CD14-positive monocyte (primary cell): ENCODE data around the gene AFAP1L1. TPM values are rescaled to one million over a fixed set of nuclear protein-coding genes. Genes with fewer than 3 reads are reported as not detected.

Experiments
- DNase-seq, 3 donors: peaks; one replicate each; pipeline ENCODE4 v3.0.0-alpha.2; 2011 to 2022
- H2AFZ ChIP-seq: 2 replicates; pipeline ENCODE4 v1.6.0; 2012; ENCODE audit warnings: mild to moderate bottlenecking, low read depth, low read length, inconsistent platforms; ENCODE audit not compliant: insufficient read depth, poor library complexity, severe bottlenecking
- H3K27ac ChIP-seq, 2 donors: 1 replicate in 1 of 2; 2 replicates in 1 of 2; pipeline ENCODE4 v1.5.1; 2012 to 2013; ENCODE audit warnings: low read length in 2 of 2, control low read depth in 1 of 2, inconsistent platforms in 1 of 2, low read depth in 1 of 2, mild to moderate bottlenecking in 1 of 2
- H3K27me3 ChIP-seq, 2 donors: one replicate each; pipeline versions ENCODE4 v1.6.0 to v1.6.1; 2011 to 2013; ENCODE audit warnings: low read length in 2 of 2; ENCODE audit not compliant: control insufficient read depth in 2 of 2, insufficient read depth in 2 of 2
- H3K36me3 ChIP-seq, 2 donors: replicated peaks in 1 of 2; 1 replicate in 1 of 2; 2 replicates in 1 of 2; pipeline versions ENCODE4 v1.5.1 to v1.6.1; 2012 to 2013; ENCODE audit warnings: low read length in 2 of 2, control low read depth in 1 of 2, inconsistent platforms in 1 of 2, mild to moderate bottlenecking in 1 of 2; ENCODE audit not compliant: insufficient read depth in 2 of 2, control insufficient read depth in 1 of 2
- H3K4me1 ChIP-seq, 2 donors: 1 replicate in 1 of 2; 2 replicates in 1 of 2; pipeline versions ENCODE4 v1.5.1 to v1.6.1; 2012 to 2013; ENCODE audit warnings: low read length in 2 of 2, control low read depth in 1 of 2, inconsistent platforms in 1 of 2, mild to moderate bottlenecking in 1 of 2, moderate library complexity in 1 of 2; ENCODE audit not compliant: insufficient read depth in 2 of 2, control insufficient read depth in 1 of 2
- H3K4me2 ChIP-seq: replicated peaks from 2 replicates; pipeline ENCODE3; 2012; ENCODE audit warnings: low read length, moderate library complexity, mild to moderate bottlenecking; ENCODE audit not compliant: poor library complexity, severe bottlenecking; ENCODE audit errors: extremely low read depth
- H3K4me3 ChIP-seq, 3 experiments: fragments of 200-600 bp in 1 of 3; sonication (generic) in 1 of 3; replicated peaks in 1 of 3; 1 replicate in 2 of 3; 2 replicates in 1 of 3; pipeline ENCODE4 v1.5.1; 2011 to 2013; ENCODE audit warnings: low read length in 3 of 3, mild to moderate bottlenecking in 3 of 3, control low read depth in 2 of 3, low read depth in 2 of 3, inconsistent platforms in 1 of 3, moderate library complexity in 1 of 3
- H3K79me2 ChIP-seq: 2 replicates; pipeline ENCODE4 v1.6.0; 2012; ENCODE audit warnings: mild to moderate bottlenecking, control low read depth, inconsistent platforms, low read length, moderate library complexity; ENCODE audit not compliant: insufficient read depth
- H3K9ac ChIP-seq: 2 replicates; pipeline ENCODE4 v1.6.0; 2017; ENCODE audit warnings: low read length, mild to moderate bottlenecking; ENCODE audit not compliant: insufficient read depth, poor library complexity, severe bottlenecking
- H3K9me3 ChIP-seq, 2 donors: replicated peaks in 1 of 2; 1 replicate in 1 of 2; 2 replicates in 1 of 2; pipeline versions ENCODE4 v1.5.1 to v1.6.1; 2012 to 2013; ENCODE audit warnings: low read length in 2 of 2, control low read depth in 1 of 2; ENCODE audit not compliant: control insufficient read depth in 1 of 2, insufficient read depth in 1 of 2
- H4K20me1 ChIP-seq: 2 replicates; pipeline ENCODE4 v1.6.0; 2012; ENCODE audit warnings: mild to moderate bottlenecking, low read length, control low read depth, moderate library complexity; ENCODE audit not compliant: insufficient read depth
- H3K27ac Mint-ChIP-seq, 7 donors: one replicate each; pipeline ENCODE4 v1.8.0; 2020; ENCODE audit warnings: mild to moderate bottlenecking in 7 of 7, mixed read lengths in 7 of 7, moderate library complexity in 6 of 7, inconsistent platforms in 2 of 7
- H3K27me3 Mint-ChIP-seq, 3 donors: one replicate each; pipeline ENCODE4 v1.8.0; 2021 to 2022; ENCODE audit warnings: low read depth in 3 of 3, mild to moderate bottlenecking in 3 of 3, mixed read lengths in 3 of 3, moderate library complexity in 3 of 3, inconsistent platforms in 1 of 3
- H3K36me3 Mint-ChIP-seq, 2 donors: one replicate each; pipeline ENCODE4 v1.8.0; 2020; ENCODE audit warnings: mixed read lengths in 2 of 2, inconsistent platforms in 1 of 2, mild to moderate bottlenecking in 1 of 2
- H3K4me1 Mint-ChIP-seq: one replicate; pipeline ENCODE4 v1.8.0; 2020; ENCODE audit warnings: mild to moderate bottlenecking, mixed read lengths
- H3K4me3 Mint-ChIP-seq, 2 donors: one replicate each; pipeline ENCODE4 v1.8.0; 2020; ENCODE audit warnings: mild to moderate bottlenecking in 2 of 2, mixed read lengths in 2 of 2, moderate library complexity in 1 of 2
- H3K9me3 Mint-ChIP-seq, 7 donors: one replicate each; pipeline ENCODE4 v1.8.0; 2020 to 2022; ENCODE audit warnings: mixed read lengths in 7 of 7, mild to moderate bottlenecking in 6 of 7, moderate library complexity in 6 of 7, inconsistent platforms in 2 of 7
- CTCF ChIP-seq: fragments of 200-600 bp; IDR thresholded peaks from one replicate; pipeline ENCODE4 v1.8.0; 2022; ENCODE audit warnings: antibody characterized with exemption, mild to moderate bottlenecking
- WGBS: methylation state at CpG from one replicate; pipeline ENCODE4 v1.1.5; 2013; ENCODE audit warnings: missing lambda C conversion rate; ENCODE audit not compliant: insufficient coverage; 5-methylcytosine and 5-hydroxymethylcytosine counted together
- intact Hi-C, 2 donors: fragments of 100-400 bp; cut with micrococcal nuclease; formaldehyde crosslinking; loops; one replicate each; pipeline versions ENCODE4 v1.15.0 to v1.15.1; 2023
- polyA plus RNA-seq, 3 donors: library from polyadenylated mRNA; depleted of rRNA in 1 of 3; unstranded in 2 of 3; stranded (reverse) in 1 of 3; fragments of 300-500 nt in 2 of 3; fragments of >200 nt in 1 of 3; fragmentation: Illumina TruSeq in 2 of 3; gene quantifications; 1 replicate in 2 of 3; 2 replicates in 1 of 3; pipeline ENCODE4 v1.2.3, GENCODE V29; 2012 to 2021

The AFAP1L1 gene
- polyA plus RNA-seq, 3 donors: not detected

- Histone ChIP-seq H3K4me3 (no peak overlapping the region), H3K36me3 (no peaks in the 10 kb centered on the region), H3K79me2 (no peaks in the 10 kb centered on the region), H3K4me1 (no peaks in the 10 kb centered on the region), H3K9me3 (no peaks in the 10 kb centered on the region), H3K27me3 (no peaks in the 10 kb centered on the region), H2AFZ (no peak overlapping the region), H4K20me1 (no peaks in the 10 kb centered on the region), H3K27ac (no peak overlapping the region), H3K9ac (no peak overlapping the region), H3K4me2 (no peak overlapping the region)
- H3K27me3 Mint-ChIP-seq: peaks cover 0 to 5% (median under 1%) of the 10 kb centered on the region in 3 donors
- DNase-seq: no peak
- H3K4me3 Mint-ChIP-seq: no peak overlapping the region
- no peaks in the 10 kb centered on the region for H3K9me3 Mint-ChIP-seq
- intact Hi-C loops: loop anchor here in 1 of 2 donors (5.0 kb wide), 1 partner anchor 58 kb away; no protein-coding TSS in a partner anchor
- no peaks in the 10 kb centered on the region for H3K4me1 Mint-ChIP-seq
- no peak overlapping the region for H3K27ac Mint-ChIP-seq
- WGBS: no CpG with 5 or more reads among the region's 3 CpGs
- no peaks in the 10 kb centered on the region for H3K36me3 Mint-ChIP-seq
- no peak for TF ChIP-seq CTCF
Measured at GRCh38 chr5:149374801-149375200, 103.1 kb downstream of the AFAP1L1 start.

GRCh38 chr5:149375434-149375833, 103.8 kb downstream of the AFAP1L1 start:
- no peak overlapping the region for H3K4me3 ChIP-seq
- no peak overlapping the region for H3K27ac ChIP-seq
- no peak for DNase-seq
- H3K27me3 ChIP-seq: no peaks in the 10 kb centered on the region
- no peaks in the 10 kb centered on the region for H3K4me1 ChIP-seq
- no peaks in the 10 kb centered on the region for H3K79me2 ChIP-seq
- WGBS: 96% methylated on average over 3 of the region's 6 CpGs
- H2AFZ ChIP-seq: no peak overlapping the region
- TF ChIP-seq CTCF: no peak
- Mint-ChIP-seq H3K36me3 (no peaks in the 10 kb centered on the region), H3K4me3 (no peak overlapping the region), H3K4me1 (no peaks in the 10 kb centered on the region), H3K27me3 (peaks cover 0 to 5% (median 1%) of the 10 kb centered on the region in 3 donors), H3K27ac (no peak overlapping the region), H3K9me3 (no peaks in the 10 kb centered on the region)
- no peaks in the 10 kb centered on the region for H4K20me1 ChIP-seq
- H3K4me2 ChIP-seq: no peak overlapping the region
- intact Hi-C loops: no loop called here
- no peak overlapping the region for H3K9ac ChIP-seq
- H3K36me3 ChIP-seq: no peaks in the 10 kb centered on the region
- no peaks in the 10 kb centered on the region for H3K9me3 ChIP-seq
